Cardiac septum (tissue), 1 donor: ENCODE results near the gene CCL13. TPM values are rescaled to one million over a fixed set of nuclear protein-coding genes. Genes with fewer than 3 reads are reported as not detected.
A peak's percentile ranks its signal among the peaks of the same experiment; 100 is the strongest.

Source experiments
- DNase-seq: peaks from one replicate; pipeline ENCODE4 v3.0.0-alpha.2; 2020; ENCODE audit warnings: low spot score
- intact Hi-C: fragments of 100-400 bp; cut with DNase I; formaldehyde crosslinking; loops from one replicate; pipeline ENCODE4 v1.14.0; 2022
- total RNA-seq: library from RNA; stranded (reverse); fragmentation: NEBNext Ultra II Directional; extraction: Animal tissue kit (Norgen Biotek cat#: 25700); gene quantifications from one replicate; pipeline ENCODE4 v1.2.1, GENCODE V29; 2021
- donor health status: DM: no; HTN: no; CAD: no.

CCL13 gene
- total RNA-seq, 1 donor from 2014 or later = 0.97 TPM

DNA sequence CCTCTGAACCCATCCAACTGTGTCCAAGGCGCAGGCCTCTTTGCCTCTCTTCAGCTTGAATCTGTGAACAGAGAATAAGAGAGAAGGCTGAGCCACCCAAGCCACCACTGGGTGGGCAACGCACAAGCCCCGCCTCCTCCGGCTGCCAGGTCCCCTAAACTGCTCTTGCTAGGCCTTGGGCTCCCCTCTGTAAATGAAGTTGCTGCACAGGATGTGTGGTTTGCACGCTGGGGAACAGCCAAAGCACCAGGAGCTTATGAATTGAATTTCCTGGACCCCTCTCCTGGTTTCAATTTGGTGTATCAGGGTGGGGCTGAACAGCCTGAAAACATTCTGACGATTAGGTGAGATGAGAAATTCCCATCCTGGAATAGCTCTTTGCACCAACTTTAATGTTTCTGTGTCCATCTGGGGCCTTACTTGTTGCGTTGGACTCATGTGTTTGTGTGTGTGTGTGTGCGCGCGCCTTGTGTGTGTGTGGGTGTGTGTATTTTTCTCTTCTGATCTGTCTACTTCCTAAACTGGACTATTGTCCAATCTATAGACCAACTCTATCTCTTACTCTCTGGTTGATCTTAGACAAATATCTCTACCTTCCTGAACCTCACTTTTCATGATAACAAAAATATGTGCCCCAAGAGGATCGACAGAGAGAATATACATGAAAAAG, 4.5 kb downstream of the CCL13 start:
- intact Hi-C loops = loop anchor here (1.0 to 2.0 kb wide), 2 partner anchors 54 to 160 kb away; no protein-coding TSS in a partner anchor
- DNase-seq = no peak

DNA sequence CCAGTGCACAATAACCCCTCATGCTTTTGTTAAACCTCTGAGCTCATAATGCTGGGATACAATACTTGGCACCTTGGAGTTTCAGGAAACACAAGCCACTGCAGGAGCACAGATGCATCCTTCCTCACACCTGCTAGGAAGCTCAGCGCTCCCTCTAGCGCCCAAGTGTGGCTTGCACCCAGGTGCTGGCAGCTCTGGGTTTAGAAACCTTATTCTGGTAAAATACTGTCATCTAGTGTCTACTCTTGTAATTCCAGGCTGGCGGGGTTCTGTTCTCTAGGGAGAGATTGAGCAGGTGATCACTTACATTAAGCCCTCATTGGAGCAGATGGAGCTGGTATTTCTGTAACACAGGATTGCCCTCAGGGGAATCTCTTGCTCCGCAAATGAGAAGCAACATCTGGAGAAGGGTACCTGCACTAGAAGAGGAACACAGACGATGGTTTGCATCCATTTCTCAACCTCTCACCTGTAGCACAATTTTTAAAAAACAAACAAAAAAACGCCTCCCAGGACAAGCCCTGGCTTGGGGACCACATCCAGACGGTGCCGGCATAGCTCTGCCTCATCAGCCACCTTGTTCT, 5.3 kb downstream of the CCL13 start:
- peak; percentile 93 for DNase-seq
- intact Hi-C loops = loop anchor here (1.0 to 2.0 kb wide), 2 partner anchors 55 to 161 kb away; no protein-coding TSS in a partner anchor

DNA sequence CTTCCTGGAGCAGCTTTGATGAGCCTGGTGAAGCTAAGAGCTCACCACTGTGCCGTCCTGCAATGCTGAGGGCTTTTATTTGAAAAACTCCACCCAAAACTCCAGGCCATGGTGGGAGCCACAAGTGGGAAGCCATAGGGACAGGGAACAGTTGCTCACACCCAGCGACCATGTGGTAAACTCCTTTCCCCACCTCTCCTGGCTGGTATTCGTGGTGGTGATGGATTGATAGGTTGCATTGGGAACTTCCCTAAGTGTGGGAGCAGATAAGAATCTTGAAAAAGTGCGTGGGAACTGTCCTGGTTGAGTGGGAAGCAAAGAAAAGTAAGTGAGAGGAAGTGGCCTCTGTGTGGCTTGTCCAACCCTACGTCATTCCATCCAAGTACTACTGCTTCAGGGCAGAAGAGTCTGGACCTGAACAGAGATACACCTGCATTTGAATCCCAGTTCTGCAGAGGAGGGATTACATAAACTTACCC, 6.9 kb downstream of the CCL13 start, which contains the start of gene CCL1:
Gene CCL1, minus strand, starts transcription at position 51 of the 479 bp plus-strand sequence. CDS start 72 bp downstream, outside the sequence.
- intact Hi-C loops = no loop called here
- DNase-seq = no peak

DNA sequence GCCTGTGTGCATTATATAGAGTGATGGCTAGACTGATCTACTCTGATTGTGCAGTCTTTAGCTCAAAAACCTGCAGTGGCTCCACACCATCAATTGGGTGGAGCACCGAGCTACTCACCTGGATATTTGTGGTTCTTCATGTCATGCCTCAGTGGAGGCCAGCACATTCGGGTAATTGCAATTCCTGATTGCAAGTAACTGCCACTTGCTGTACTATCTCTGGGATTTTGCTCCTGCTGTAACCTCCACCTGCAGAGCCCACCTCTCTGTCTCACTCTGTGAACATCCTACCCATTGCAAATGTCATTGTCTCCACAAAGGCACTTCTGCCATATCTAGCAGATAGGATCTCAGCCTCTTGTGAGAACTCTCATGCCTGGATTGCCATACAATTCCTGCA, 8.5 kb downstream of the CCL13 start:
- intact Hi-C loops = no loop called here
- no peak for DNase-seq

DNA sequence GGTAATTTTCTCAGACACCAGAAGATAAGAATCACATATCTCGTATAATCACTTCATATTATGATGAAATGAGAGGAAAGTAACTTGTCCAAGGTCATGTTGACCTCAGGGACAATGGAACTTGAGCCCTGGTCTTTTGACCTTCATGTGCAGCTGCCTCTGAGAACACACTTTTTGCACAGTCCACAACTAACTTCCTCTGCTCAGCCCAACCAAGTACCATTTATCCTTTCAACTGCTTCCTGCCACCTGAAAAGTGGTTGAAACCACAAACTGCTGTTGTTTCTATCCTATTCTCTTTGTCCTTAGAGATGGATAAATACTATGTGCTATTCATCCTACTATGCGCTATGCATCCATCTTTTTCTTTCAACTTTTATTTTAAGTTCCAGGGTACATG, 9.1 kb downstream of the CCL13 start:
- no peak for DNase-seq
- intact Hi-C loops = no loop called here

DNA sequence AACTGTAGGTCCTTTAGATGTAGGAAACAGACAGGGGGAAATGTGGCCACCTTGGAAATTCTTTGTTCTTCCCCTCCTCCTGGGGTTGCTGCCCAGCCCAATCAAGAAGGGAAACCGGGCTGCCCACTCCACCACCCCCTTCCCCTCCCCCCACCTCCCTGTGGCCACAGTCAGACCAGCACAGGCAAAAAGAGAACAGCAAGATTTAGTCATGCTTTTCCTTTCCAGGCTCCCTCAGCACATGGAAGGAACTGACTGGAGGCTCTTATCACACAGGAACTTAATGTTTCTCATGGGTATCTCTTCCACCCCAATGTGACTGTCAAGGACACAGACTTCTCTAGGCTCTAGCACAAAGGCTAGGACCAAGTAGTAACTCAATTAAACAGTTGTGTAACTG, 9.7 kb downstream of the CCL13 start:
- DNase-seq = no peak
- intact Hi-C loops = no loop called here

DNA sequence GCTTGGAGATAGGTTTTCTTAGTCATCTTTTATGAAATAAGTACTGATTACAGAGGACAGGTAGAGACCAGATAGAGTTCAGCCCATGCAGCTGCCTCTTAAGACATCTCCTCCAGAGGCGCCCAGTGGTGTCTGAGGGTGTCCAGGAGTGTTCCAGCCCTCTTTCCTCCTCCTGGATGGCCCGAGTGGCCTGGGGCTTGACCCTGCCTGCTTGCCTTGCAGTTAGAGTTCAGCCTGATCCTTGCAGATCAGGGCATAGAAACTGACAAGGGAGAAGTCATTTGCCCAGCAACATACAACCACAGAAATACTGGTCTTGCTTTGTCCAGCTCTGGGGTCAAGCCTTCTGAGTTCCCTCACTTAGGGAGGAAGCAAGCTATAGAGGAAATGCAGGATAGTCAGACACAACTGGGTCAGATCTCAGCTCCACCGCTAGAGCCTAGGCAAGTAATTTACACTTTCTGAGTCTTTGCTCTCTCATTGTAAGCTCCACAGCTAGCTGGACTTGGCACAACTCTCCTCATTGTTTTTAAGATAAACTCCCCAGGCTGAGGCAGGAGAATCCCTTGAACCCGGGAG, 10.3 kb downstream of the CCL13 start:
- no peak for DNase-seq
- intact Hi-C loops = no loop called here

DNA sequence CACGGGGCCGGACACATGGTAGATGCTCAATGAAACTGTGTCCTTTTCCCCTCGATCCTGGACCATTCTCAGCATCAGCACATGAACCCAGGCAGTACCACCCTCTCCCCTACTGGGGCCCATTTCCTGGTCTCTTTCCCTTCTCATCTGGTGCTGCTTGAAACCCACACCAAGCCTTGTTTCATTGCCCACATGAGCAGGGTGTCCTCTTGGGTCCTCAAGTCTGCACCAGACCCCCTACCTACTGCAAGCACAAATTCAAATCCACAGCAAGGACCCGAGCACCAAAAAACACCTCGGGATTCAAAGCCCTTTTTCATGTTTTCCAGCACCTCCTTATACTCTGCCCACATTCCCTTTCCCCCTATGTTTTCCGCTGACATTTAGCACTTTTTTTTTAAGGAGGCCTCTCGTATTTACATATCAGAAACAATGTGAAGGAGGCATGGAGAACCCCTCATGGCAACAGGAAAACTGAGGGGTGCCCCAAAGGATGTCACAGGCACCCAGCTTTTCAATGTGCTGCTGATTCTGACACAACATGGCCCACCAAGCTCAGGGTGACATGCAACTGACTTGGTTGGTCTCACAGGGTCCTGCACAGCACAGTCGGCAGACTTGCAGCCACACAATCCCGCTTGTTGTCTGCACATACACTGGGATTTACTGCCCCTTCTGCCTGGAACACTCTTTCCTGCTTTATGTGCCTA, 11.4 kb downstream of the CCL13 start:
- no peak for DNase-seq
- intact Hi-C loops = no loop called here

DNA sequence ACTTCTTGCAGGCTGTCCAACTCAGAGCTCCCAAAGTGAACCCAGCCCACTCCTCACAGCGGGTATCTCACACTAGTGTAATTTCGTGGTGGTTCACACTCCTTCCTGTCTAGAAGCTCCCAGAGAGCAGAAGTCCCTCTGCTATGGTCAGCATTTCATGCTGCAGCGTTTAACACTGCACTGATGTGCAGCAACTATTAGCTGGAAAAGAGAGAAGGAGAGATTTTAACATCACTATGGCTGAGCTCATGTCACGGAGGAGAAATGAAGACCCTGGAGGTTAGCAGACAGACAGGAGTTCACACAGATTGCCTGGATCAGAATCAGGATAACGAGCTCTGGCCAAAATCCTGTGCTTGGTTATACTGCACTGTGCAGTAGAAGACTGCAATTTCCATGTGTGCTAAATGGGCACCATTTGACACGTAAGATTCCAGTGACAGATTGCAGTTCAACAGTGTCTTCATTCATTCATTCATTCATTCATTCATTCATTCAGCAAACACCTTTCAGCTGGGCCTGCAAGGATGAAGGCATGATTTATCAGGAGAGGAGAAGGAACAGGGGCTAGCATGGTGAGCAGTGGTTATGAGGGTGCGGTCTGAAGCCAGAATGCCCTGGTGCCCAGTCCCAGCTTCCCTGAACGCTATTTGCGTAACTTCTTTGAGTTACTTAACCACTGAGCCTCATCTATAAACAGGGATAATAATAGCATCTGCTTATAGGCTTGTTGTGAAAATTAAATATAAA, 12.1 kb downstream of the CCL13 start:
- no peak for DNase-seq
- intact Hi-C loops = no loop called here

DNA sequence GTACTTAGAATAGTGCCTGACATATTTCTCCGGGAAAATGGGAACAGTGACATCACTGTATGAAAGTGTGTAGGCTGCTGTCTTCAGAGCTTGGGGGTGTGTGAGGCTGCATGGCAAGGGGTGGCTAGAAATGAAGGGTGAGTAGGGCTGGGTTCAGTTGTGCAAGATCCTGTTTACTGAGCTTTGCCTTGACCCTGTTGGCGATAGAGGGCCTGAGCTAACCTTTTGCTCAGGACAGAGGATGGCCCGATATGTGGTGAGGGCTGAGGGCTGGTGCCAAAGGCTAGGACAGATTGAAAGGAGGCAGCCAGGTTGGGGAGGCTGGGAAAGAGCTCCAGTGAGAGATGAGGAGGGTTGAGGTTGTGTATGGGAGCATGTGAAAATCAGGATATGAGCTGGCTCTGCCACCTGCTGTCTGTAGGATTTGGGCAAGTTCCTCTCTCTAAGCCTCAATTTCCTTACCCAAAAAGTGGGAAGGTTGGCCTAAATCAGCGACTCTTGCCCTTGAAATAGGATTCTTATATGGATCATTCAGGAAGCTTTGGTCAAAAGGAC, 12.7 kb downstream of the CCL13 start:
- DNase-seq = no peak
- intact Hi-C loops = no loop called here

DNA sequence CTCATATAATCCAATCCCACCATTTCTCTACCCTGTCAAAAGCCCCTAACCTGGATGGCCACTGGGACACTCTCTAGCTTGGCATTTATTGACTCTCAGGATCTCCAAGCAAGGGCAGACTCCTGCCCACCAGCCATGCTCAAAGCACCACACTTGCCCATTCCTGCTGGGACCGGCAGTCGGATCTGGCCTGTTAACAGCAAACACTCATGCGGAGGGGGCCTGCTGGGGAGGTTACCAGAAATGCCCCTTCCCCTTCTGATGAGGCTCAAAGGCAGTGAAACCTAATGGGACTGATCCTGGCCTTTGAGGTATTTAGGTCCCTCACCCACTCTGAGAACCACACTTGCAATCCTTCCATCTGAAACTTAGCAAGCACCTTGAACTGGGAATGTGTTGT, 13.3 kb downstream of the CCL13 start:
- intact Hi-C loops = no loop called here
- no peak for DNase-seq

DNA sequence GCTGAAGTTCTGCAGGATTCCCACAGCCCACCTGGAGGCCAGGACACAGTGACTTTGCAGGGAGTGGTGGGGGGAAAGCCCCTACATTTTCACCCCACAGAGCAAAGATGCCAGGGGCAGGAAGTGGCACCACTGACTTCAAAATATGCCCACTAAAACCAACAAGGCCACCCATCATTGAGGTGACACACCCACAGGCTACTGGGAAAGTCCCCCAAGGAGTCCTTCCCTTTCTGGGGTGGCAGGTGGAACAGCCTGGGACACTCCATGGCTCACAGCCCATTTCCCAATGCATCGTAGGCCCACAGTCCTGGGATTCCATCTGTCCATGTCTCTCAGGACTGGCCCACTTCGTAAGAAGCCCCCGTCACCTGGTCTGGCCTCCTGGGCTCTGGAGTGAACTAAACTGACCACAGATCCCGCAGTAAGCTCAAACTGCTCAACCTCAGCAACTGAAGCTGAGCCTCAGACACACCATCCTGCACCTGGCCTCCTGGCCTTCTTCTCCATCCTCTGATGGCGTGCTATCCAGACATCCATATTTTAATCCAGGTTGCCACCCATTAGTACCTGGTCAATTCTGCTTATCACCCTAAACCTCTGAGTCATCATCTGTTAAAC, 14.2 kb downstream of the CCL13 start:
- intact Hi-C loops = no loop called here
- DNase-seq = no peak

DNA sequence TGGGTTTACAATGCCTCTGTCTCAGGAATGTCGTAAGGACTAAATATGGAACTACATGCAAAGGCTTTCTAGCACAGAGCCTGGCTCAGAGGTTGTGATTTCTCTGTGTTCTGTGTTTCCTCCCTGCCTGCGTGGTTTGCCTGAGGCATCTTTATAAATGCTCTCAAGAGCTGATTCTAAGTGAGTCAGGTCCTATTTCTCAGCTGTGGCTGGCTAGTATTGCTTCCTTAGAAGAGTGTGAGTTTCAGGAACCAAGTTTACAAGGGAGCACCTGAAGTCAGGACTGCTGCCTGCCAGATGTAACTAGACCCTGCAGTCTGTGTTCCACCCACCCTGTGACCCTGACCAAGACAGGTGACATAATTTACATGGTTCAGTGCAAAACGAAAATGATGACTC, 14.7 kb downstream of the CCL13 start:
- intact Hi-C loops = no loop called here
- no peak for DNase-seq

DNA sequence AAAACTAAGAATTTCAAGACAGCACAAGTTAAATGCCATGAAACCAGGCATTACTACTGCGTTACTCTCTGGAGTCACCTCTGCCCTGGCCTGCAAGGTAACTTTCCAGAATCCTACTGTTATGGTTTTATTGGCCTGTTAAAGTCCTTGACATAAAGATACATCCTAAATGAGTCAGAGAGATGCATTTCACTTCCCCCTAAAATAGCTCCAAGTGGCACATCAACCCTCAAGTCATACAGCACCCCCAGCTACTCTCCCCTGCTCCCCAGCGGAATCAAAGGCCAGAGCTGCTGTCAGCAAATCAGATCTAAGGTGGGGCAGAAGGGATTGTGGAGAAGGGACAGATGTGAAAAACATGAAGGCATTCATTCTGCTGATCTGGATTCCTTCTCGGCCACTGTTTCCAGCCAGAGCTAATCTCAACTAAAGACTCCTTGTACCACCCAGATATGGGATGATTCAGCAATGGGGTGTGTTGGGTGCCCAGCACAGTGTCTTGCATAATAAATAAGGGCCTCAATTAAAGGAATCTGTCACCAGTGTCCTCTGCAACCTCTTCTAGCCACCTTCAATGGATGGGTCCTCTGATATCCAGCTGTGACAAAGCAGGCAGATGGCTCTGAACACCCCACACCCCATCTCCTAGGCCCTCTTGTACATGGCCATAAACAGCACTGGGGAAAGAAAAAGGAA, 15.3 kb downstream of the CCL13 start:
- intact Hi-C loops = no loop called here
- DNase-seq = no peak

DNA sequence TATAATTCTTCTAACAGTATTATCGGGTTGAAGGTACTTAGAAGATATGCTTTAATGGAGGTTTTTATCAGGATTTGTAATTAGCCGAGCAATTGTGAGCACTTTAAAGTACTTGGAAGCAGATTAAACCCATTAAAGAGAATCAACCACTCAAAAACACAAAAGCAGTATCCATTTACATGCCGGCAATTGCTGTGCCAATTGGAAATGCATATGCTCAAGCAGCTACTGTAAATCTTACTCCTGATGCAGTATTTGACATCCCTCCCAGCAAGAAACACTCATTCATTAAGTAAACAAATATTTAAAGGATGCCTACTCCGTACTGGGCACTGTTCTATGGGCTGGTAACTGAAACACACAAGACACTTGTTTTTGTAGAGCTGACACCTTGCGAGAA, 18.2 kb downstream of the CCL13 start:
- intact Hi-C loops = no loop called here
- DNase-seq = no peak

DNA sequence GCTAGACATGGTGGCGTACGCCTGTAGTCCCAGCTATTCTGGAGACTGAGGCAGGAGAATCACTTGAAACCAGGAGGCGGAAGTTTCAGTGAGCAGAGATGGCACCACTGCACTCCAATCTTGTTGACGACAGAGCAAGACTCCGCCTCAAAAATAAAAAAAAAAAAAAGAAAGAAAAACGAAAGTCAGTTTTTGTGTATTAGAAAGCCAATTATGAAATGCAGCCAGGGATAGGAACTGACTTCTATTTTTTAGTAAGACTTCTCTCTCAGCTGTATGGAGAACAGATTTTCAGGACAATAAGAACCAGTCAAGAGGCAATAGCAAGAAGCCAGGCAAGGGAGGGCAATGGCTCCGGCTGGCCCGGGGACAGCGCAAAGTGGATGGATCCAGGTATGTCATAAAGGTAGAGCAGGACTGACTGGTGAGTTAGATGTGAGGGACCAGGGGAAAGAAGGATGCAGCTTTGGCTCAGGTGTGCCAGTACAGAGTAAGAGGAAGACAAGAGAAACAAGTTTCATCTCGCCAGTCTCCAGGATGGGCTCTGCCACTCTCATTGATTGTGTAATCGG, 19.2 kb downstream of the CCL13 start:
- intact Hi-C loops = no loop called here
- no peak for DNase-seq

DNA sequence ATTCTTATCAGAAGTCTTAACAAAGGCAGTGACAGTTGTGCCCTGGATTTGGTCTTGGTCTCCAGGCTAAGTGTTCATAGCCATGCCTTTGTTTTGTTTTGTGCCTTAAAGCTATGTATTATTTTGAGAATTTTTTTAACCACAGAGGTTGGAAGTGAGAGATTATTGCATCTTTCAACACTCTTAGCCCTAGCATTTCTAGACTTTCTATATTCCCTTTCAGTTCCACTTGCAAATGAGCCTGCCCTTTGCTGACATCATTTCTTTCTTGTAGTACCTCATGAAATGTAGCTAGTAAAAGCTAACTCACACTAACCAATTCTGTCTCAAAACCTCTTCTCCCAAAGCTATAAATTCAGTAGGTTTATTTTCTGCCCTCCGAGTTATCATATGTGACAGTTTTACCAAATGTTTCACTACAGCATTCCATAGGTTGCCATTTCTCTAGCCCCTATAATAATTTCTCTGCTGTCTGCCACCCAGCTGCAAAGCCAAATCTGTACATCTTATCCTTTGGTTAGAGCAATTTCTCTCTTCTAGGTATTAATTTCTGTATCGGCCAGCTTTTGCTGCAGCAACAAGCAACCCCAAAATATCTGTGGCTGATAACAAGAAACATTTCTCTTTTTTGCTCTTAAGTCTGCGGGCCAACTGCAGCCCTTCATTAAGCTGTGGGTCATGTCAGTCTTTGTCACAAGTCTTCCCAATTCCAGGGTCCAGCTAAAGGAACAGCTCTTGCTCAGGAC, 21.0 kb downstream of the CCL13 start:
- intact Hi-C loops = no loop called here
- DNase-seq = no peak
